HCT116 (cell line): ENCODE results near the gene PRND. TPM values are rescaled to one million over a fixed set of nuclear protein-coding genes. Genes with fewer than 3 reads are reported as not detected.

Experiments used
- ATAC-seq: fragments of 200-7000 bp; cut with Tn5 transposase; 2 replicates; pipeline ENCODE4 v1.9.1; 2020; ENCODE audit warnings: mild to moderate bottlenecking, moderate library complexity
- BruUV-seq: library from RNA; stranded (reverse); fragments of 400-500 nt; replicated peaks from 2 replicates; lab custom pipeline; 2021; lab: Mats Ljungman, UMichigan
- CTCF ChIA-PET: fragments of 300-600 bp; sonication (Branson Sonifier 250); formaldehyde crosslinking; loops from one replicate; lab custom pipeline; 2021; ENCODE audit warnings: antibody characterized with exemption; lab: Charles Lee
- POLR2A ChIA-PET: fragments of 300-600, 350-600 bp; sonication (Branson Sonifier 250); formaldehyde crosslinking; loops from one replicate; lab custom pipeline; 2021; ENCODE audit warnings: antibody characterized with exemption; lab: Charles Lee
- RAD21 ChIA-PET, 2 experiments: fragments of 300-600 bp; sonication (Branson Sonifier 250); formaldehyde crosslinking; loops; one replicate each; lab custom pipeline; 2023; ENCODE audit warnings: low total read pairs in 2 of 2; ENCODE audit not compliant: uncharacterized antibody in 2 of 2, unreplicated experiment in 2 of 2, low non-redundant PET in 1 of 2; lab: Charles Lee
- DNase-seq: peaks from one replicate; pipeline ENCODE4 v3.0.0-alpha.2; 2010; ENCODE audit warnings: low read depth, low spot score
- H2AFZ ChIP-seq: fragments of 200-600 bp; shearing (Covaris generic), sonication (generic); 2 replicates; pipeline ENCODE4 v1.6.1; 2017; ENCODE audit warnings: low read depth, mixed run types, mixed read lengths, antibody characterized with exemption, low read length; ENCODE audit not compliant: poor library complexity, severe bottlenecking
- H3K27ac ChIP-seq: 2 replicates; pipeline ENCODE4 v1.5.1; 2012; ENCODE audit warnings: low read depth, low read length
- H3K27me3 ChIP-seq: fragments of 200-600 bp; sonication (generic); 2 replicates; pipeline ENCODE4 v1.6.1; 2016; ENCODE audit warnings: mixed run types, low read length, mixed read lengths; ENCODE audit not compliant: insufficient read depth
- H3K36me3 ChIP-seq, 2 experiments: fragments of 200-500 bp in 1 of 2; fragments of 200-600 bp in 1 of 2; sonication (Bioruptor generic) in 1 of 2; sonication (generic) in 1 of 2; 2 replicates each; pipeline versions ENCODE4 v1.5.1 to v1.6.1; 2014 to 2016; ENCODE audit warnings: low read length in 2 of 2, inconsistent platforms in 1 of 2, mixed read lengths in 1 of 2, mixed run types in 1 of 2; ENCODE audit not compliant: insufficient read depth in 2 of 2, control insufficient read depth in 1 of 2
- H3K4me1 ChIP-seq, 2 experiments: fragments of 200-600 bp in 1 of 2; sonication (generic) in 1 of 2; 2 replicates each; pipeline versions ENCODE4 v1.5.1 to v1.6.1; 2012 to 2017; ENCODE audit warnings: low read length in 2 of 2, inconsistent platforms in 1 of 2, mild to moderate bottlenecking in 1 of 2, mixed read lengths in 1 of 2, mixed run types in 1 of 2, moderate library complexity in 1 of 2; ENCODE audit not compliant: insufficient read depth in 2 of 2, control insufficient read depth in 1 of 2
- H3K4me2 ChIP-seq: fragments of 200-600 bp; sonication (generic); 2 replicates; pipeline ENCODE4 v1.6.1; 2017; ENCODE audit warnings: mixed run types, low read length, mixed read lengths
- H3K4me3 ChIP-seq, 2 experiments: fragments of 200-600 bp in 1 of 2; sonication (generic) in 1 of 2; replicated peaks in 1 of 2; 2 replicates each; pipeline ENCODE4 v1.5.1; 2011 to 2016; ENCODE audit warnings: low read length in 2 of 2, control low read depth in 1 of 2, low read depth in 1 of 2, mild to moderate bottlenecking in 1 of 2, mixed read lengths in 1 of 2, mixed run types in 1 of 2
- H3K79me2 ChIP-seq: fragments of 200-600 bp; sonication (generic); 2 replicates; pipeline ENCODE4 v1.6.1; 2017; ENCODE audit warnings: mild to moderate bottlenecking, mixed run types, low read length, moderate library complexity, mixed read lengths; ENCODE audit not compliant: insufficient read depth
- H3K9ac ChIP-seq: fragments of 200-600 bp; sonication (generic); 2 replicates; pipeline ENCODE4 v1.6.1; 2016; ENCODE audit warnings: low read length, mixed read lengths
- H3K9me2 ChIP-seq: fragments of 200-600 bp; sonication (generic), shearing (Covaris generic); 2 replicates; pipeline ENCODE4 v1.6.1; 2017; ENCODE audit warnings: mixed run types, mild to moderate bottlenecking, moderate library complexity; ENCODE audit not compliant: insufficient read depth
- H3K9me3 ChIP-seq, 2 experiments: fragments of 200-500 bp in 1 of 2; fragments of 200-600 bp in 1 of 2; sonication (Bioruptor generic) in 1 of 2; sonication (generic) in 1 of 2; 2 replicates each; pipeline ENCODE4 v1.6.1; 2014 to 2017; ENCODE audit warnings: low read length in 2 of 2, mixed read lengths in 2 of 2, inconsistent platforms in 1 of 2, low read depth in 1 of 2, mild to moderate bottlenecking in 1 of 2, mixed run types in 1 of 2, moderate library complexity in 1 of 2; ENCODE audit not compliant: control insufficient read depth in 1 of 2, insufficient read depth in 1 of 2
- H4K20me1 ChIP-seq: fragments of 200-600 bp; sonication (generic), shearing (Covaris generic); 2 replicates; pipeline ENCODE4 v1.6.1; 2017; ENCODE audit warnings: mixed run types, mild to moderate bottlenecking, moderate library complexity; ENCODE audit not compliant: insufficient read depth
- CEBPB ChIP-seq: IDR thresholded peaks from 2 replicates; pipeline ENCODE4 v1.6.1; 2012; ENCODE audit warnings: low read depth
- EGR1 ChIP-seq: IDR thresholded peaks from 2 replicates; pipeline ENCODE4 v1.6.1; 2012; ENCODE audit warnings: low read depth
- ELF1 ChIP-seq: IDR thresholded peaks from 2 replicates; pipeline ENCODE4 v1.6.1; 2012; ENCODE audit warnings: low read depth, borderline replicate concordance
- EZH2phosphoT487 ChIP-seq: fragments of 200-600 bp; IDR thresholded peaks from 2 replicates; pipeline ENCODE4 v1.6.1; 2018; ENCODE audit warnings: antibody characterized with exemption, borderline replicate concordance
- FOSL1 ChIP-seq: IDR thresholded peaks from 2 replicates; pipeline ENCODE4 v1.6.1; 2012; ENCODE audit warnings: low read depth
- MAX ChIP-seq: IDR thresholded peaks from 2 replicates; pipeline ENCODE4 v1.6.1; 2012
- POLR2A ChIP-seq: IDR thresholded peaks from 2 replicates; pipeline ENCODE4 v1.7.0; 2011; ENCODE audit warnings: borderline replicate concordance; ENCODE audit not compliant: insufficient read depth, insufficient read length; ENCODE audit errors: extremely low read depth
- POLR2AphosphoS5 ChIP-seq: IDR thresholded peaks from 2 replicates; pipeline ENCODE4 v1.6.1; 2011; ENCODE audit warnings: mild to moderate bottlenecking, low read depth, low read length, moderate library complexity
- RAD21 ChIP-seq: IDR thresholded peaks from 2 replicates; pipeline ENCODE4 v1.6.1; 2012; ENCODE audit warnings: low read depth, mild to moderate bottlenecking
- SRF ChIP-seq: IDR thresholded peaks from 2 replicates; pipeline ENCODE4 v1.6.1; 2012; ENCODE audit warnings: low read depth
- ZBTB33 ChIP-seq: IDR thresholded peaks from 2 replicates; pipeline ENCODE4 v1.6.1; 2011; ENCODE audit warnings: mild to moderate bottlenecking, low read length, moderate library complexity; ENCODE audit not compliant: insufficient replicate concordance; ENCODE audit errors: extremely low read depth
- intact Hi-C: fragments of 100-400 bp; cut with micrococcal nuclease; formaldehyde crosslinking; loops from 2 replicates; pipeline ENCODE4 v1.10.0; 2022
- total RNA-seq: library from RNA; stranded (reverse); gene quantifications from one replicate; pipeline ENCODE4 v1.2.1, GENCODE V29; 2021; ENCODE audit not compliant: unreplicated experiment

The PRND gene
- total RNA-seq, 1 experiment from 2014 or later: not detected

GRCh38 chr20:4773736-4774135 lies 52.0 kb downstream of the PRND start:
- ChIA-PET CTCF (no interaction called here), RAD21 (no interaction called here), POLR2A (no interaction called here)
- H3K36me3 ChIP-seq: no peaks in the 10 kb centered on the region
- no peak for DNase-seq
- no peaks in the 10 kb centered on the region for H3K4me1 ChIP-seq
- no peak for ATAC-seq
- no peak overlapping the region for H3K4me3 ChIP-seq
- no peaks in the 10 kb centered on the region for H4K20me1 ChIP-seq
- intact Hi-C loops: no loop called here
- H3K9me3 ChIP-seq: peaks cover 5 to 6% of the 10 kb centered on the region in 2 experiments; a peak in 2 of 4 replicates
- H3K9me2 ChIP-seq: no peaks in the 10 kb centered on the region
- H3K27ac ChIP-seq: no peak overlapping the region
- H3K27me3 ChIP-seq: no peaks in the 10 kb centered on the region
- no peak overlapping the region for H3K4me2 ChIP-seq
- TF ChIP-seq RAD21 (no peak), EGR1 (no peak), CEBPB (no peak), FOSL1 (no peak), POLR2AphosphoS5 (no peak), MAX (no peak), ZBTB33 (no peak), POLR2A (no peak), EZH2phosphoT487 (no peak), SRF (no peak), ELF1 (no peak)
- no peak overlapping the region for H3K9ac ChIP-seq
- no peaks in the 10 kb centered on the region for H3K79me2 ChIP-seq
- H2AFZ ChIP-seq: no peak overlapping the region
- BruUV-seq: no TSS peak
